ENCODE results near the gene ACOT7.
A peak's percentile ranks its signal among the peaks of the same experiment; 100 is the strongest.

The ACOT7 gene

GRCh38 chr1:6269720-6270400 is 123.7 kb downstream of the ACOT7 start:
- peak overlapping the region; percentile 47 to 67 (median 61) for H3K4me3 Mint-ChIP-seq
- no peaks in the 10 kb centered on the region for H3K36me3 Mint-ChIP-seq (ENCODE audit: low read depth)
- H3K27ac Mint-ChIP-seq: peak overlapping the region; percentile 92 to 95 (median 93)
- TF ChIP-seq CTCF (IDR thresholded peaks at IDR 0.05; ENCODE audit: unreplicated experiment in 3 of 3): no peak
- peaks cover 5% of the 10 kb centered on the region for H3K27me3 Mint-ChIP-seq (ENCODE audit: low read depth)
- H3K9me3 Mint-ChIP-seq: no peaks in the 10 kb centered on the region
- peaks cover 88% of the 10 kb centered on the region for H3K4me1 Mint-ChIP-seq

GRCh38 chr1:6269296-6269695 is 124.3 kb downstream of the ACOT7 start:
- Mint-ChIP-seq H3K27me3 (ENCODE audit: low read depth) (peaks cover 5% of the 10 kb centered on the region), H3K4me3 (peak overlapping the region in 2 of 3 experiments; percentile 38 to 41), H3K4me1 (peaks cover 91% of the 10 kb centered on the region), H3K36me3 (ENCODE audit: low read depth) (no peaks in the 10 kb centered on the region), H3K27ac (peak overlapping the region; percentile 92 to 95 (median 93)), H3K9me3 (no peaks in the 10 kb centered on the region)
- no peak for TF ChIP-seq CTCF (IDR thresholded peaks at IDR 0.05; ENCODE audit: unreplicated experiment in 3 of 3)

- no peaks in the 10 kb centered on the region for H3K36me3 Mint-ChIP-seq (ENCODE audit: low read depth)
- H3K9me3 Mint-ChIP-seq: no peaks in the 10 kb centered on the region
- TF ChIP-seq CTCF (IDR thresholded peaks at IDR 0.05; ENCODE audit: unreplicated experiment in 3 of 3): peak; percentile 20 to 40 (median 22)
- peak overlapping the region in 2 of 3 experiments; percentile 42 to 60 for H3K4me3 Mint-ChIP-seq
- peaks cover 5% of the 10 kb centered on the region for H3K27me3 Mint-ChIP-seq (ENCODE audit: low read depth)
- peak overlapping the region; percentile 86 to 93 (median 92) for H3K27ac Mint-ChIP-seq
- H3K4me1 Mint-ChIP-seq: peaks cover 97% of the 10 kb centered on the region
Observed at GRCh38 chr1:6268415-6268814, 125.2 kb downstream of the ACOT7 start.

- H3K27ac Mint-ChIP-seq: peak overlapping the region; percentile 86 to 93 (median 92)
- H3K4me1 Mint-ChIP-seq: peaks cover 97% of the 10 kb centered on the region
- no peaks in the 10 kb centered on the region for H3K9me3 Mint-ChIP-seq
- H3K4me3 Mint-ChIP-seq: peak overlapping the region; percentile 15 to 60 (median 42)
- no peaks in the 10 kb centered on the region for H3K36me3 Mint-ChIP-seq (ENCODE audit: low read depth)
- no peak for TF ChIP-seq CTCF (IDR thresholded peaks at IDR 0.05; ENCODE audit: unreplicated experiment in 3 of 3)
- H3K27me3 Mint-ChIP-seq (ENCODE audit: low read depth): peaks cover 5% of the 10 kb centered on the region
Observed at GRCh38 chr1:6267686-6268322, 125.8 kb downstream of the ACOT7 start.

GRCh38 chr1:6266641-6267040 is 126.9 kb downstream of the ACOT7 start:
- Mint-ChIP-seq H3K27ac (peak overlapping the region; percentile 85 to 92 (median 91)), H3K4me3 (peak overlapping the region; percentile 67 to 75 (median 70)), H3K9me3 (no peaks in the 10 kb centered on the region), H3K27me3 (ENCODE audit: low read depth) (peaks cover 5% of the 10 kb centered on the region), H3K4me1 (peaks cover 97% of the 10 kb centered on the region), H3K36me3 (ENCODE audit: low read depth) (no peaks in the 10 kb centered on the region)
- TF ChIP-seq CTCF (IDR thresholded peaks at IDR 0.05; ENCODE audit: unreplicated experiment in 3 of 3): no peak
